Prostate gland (tissue), 2 donors: Measurements from ENCODE around the gene CD69. TPM values are rescaled to one million over a fixed set of nuclear protein-coding genes. Genes with fewer than 3 reads are reported as not detected.

Experiments
- DNase-seq: peaks from one replicate; pipeline ENCODE4 v3.0.0-alpha.2; 2019; ENCODE audit warnings: low spot score
- H3K27ac ChIP-seq, 2 donors: fragments of 200-600 bp; sonication (generic); 2 replicates each; pipeline ENCODE4 v1.5.1; 2017 to 2019
- H3K27me3 ChIP-seq: fragments of 200-600 bp; sonication (generic); replicated peaks from 2 replicates; pipeline ENCODE4 v1.5.1; 2019; ENCODE audit not compliant: insufficient read depth
- H3K36me3 ChIP-seq, 2 donors: fragments of 200-600 bp; sonication (generic); 1 replicate in 1 of 2; 2 replicates in 1 of 2; pipeline versions ENCODE4 v1.5.1 to v1.8.1; 2017 to 2019
- H3K4me1 ChIP-seq: fragments of 200-600 bp; sonication (generic); replicated peaks from 2 replicates; pipeline ENCODE4 v1.5.1; 2019
- H3K4me3 ChIP-seq, 2 donors: fragments of 200-600 bp; sonication (generic); 2 replicates each; pipeline ENCODE4 v1.5.1; 2017 to 2019
- H3K9me3 ChIP-seq: fragments of 200-600 bp; sonication (generic); 2 replicates; pipeline ENCODE4 v1.5.1; 2017
- POLR2A ChIP-seq: fragments of 450-650 bp; IDR thresholded peaks from one replicate; pipeline ENCODE4 v1.6.1; 2016; ENCODE audit warnings: antibody characterized with exemption, mild to moderate bottlenecking
- POLR2AphosphoS5 ChIP-seq: sonication (generic); formaldehyde crosslinking; IDR thresholded peaks from one replicate; pipeline ENCODE4 v1.6.1; 2017; ENCODE audit warnings: antibody characterized with exemption
- WGBS: methylation state at CpG from one replicate; pipeline ENCODE4 v1.1.5; 2018; 5-methylcytosine and 5-hydroxymethylcytosine counted together
- intact Hi-C: fragments of 100-400 bp; cut with DNase I; formaldehyde crosslinking; loops from one replicate; pipeline ENCODE4 v1.14.2; 2022
- total RNA-seq, 2 donors: library from RNA; depleted of rRNA; stranded (reverse); fragments of >200 nt; gene quantifications; one replicate each; pipeline ENCODE4 v1.1.0, GENCODE V29; 2016
- TF ChIP-seq, protein P1 (sequence below), 4 experiments: fragments of 200-600 bp in 2 of 4; fragments of 450-650 bp in 2 of 4; sonication (generic) in 2 of 4; IDR thresholded peaks; 1 replicate in 3 of 4; 2 replicates in 1 of 4; pipeline ENCODE4 v1.5.1; 2016 to 2019; ENCODE audit warnings: antibody characterized with exemption in 4 of 4, mild to moderate bottlenecking in 2 of 4, moderate library complexity in 2 of 4

CD69 gene
- total RNA-seq, 2 donors from 2014 or later, result 1.9 to 2.2 TPM

DNA sequence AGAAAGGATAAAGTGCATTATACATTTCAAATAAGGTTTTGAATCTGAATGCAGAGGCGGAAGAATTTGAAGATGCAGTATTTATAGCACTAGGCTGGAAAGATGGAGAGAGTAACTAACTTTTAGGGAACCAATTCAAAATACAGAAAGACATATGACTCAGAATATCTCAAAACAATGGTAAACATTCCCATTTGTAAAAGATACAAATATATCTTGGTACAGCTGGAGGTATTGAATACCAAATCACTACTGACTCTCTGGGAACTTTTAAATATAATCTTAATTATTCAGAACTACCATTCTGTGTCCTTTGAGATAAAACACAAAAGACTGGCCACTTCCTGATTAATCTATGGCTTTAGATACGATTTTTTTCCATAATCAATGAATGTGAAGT lies 5.1 kb downstream of the CD69 start:
- no peak for TF ChIP-seq POLR2AphosphoS5
- TF ChIP-seq, protein P1, sequence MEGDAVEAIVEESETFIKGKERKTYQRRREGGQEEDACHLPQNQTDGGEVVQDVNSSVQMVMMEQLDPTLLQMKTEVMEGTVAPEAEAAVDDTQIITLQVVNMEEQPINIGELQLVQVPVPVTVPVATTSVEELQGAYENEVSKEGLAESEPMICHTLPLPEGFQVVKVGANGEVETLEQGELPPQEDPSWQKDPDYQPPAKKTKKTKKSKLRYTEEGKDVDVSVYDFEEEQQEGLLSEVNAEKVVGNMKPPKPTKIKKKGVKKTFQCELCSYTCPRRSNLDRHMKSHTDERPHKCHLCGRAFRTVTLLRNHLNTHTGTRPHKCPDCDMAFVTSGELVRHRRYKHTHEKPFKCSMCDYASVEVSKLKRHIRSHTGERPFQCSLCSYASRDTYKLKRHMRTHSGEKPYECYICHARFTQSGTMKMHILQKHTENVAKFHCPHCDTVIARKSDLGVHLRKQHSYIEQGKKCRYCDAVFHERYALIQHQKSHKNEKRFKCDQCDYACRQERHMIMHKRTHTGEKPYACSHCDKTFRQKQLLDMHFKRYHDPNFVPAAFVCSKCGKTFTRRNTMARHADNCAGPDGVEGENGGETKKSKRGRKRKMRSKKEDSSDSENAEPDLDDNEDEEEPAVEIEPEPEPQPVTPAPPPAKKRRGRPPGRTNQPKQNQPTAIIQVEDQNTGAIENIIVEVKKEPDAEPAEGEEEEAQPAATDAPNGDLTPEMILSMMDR (IDR thresholded peaks at IDR 0.05), result no peak
- TF ChIP-seq POLR2A, result no peak
- Histone ChIP-seq H3K27me3 (no peaks in the 10 kb centered on the region), H3K27ac (no peak overlapping the region), H3K36me3 (no peaks in the 10 kb centered on the region), H3K4me1 (no peaks in the 10 kb centered on the region), H3K4me3 (no peak overlapping the region), H3K9me3 (no peaks in the 10 kb centered on the region)
- intact Hi-C loops, result no loop called here
- DNase-seq, result no peak
- 89% methylated on average over 2 of the region's 2 CpGs for WGBS

DNA sequence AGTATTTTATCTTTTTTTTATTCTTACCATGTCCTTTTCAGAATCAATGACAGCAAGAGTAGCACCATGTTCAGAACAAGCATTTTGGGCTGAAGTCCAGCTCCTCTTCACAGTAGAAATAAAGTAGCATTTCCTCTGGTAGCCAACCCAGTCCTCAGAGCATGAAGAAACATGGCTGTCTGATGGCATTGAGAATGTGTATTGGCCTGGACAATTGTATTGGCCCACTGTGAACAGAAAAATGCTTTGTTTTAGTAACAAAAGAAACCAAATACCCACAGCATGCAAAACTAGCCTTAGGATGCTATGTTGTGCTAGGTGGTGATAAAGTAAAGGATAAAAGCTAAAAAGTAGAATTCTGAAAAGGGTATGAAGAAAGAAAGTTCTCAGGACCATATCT lies 5.7 kb downstream of the CD69 start:
- Histone ChIP-seq H3K36me3 (no peaks in the 10 kb centered on the region), H3K4me3 (no peak overlapping the region), H3K27me3 (no peaks in the 10 kb centered on the region), H3K4me1 (no peaks in the 10 kb centered on the region), H3K9me3 (no peaks in the 10 kb centered on the region), H3K27ac (no peak overlapping the region)
- intact Hi-C loops, result no loop called here
- no peak for DNase-seq
- TF ChIP-seq POLR2A (no peak), POLR2AphosphoS5 (no peak)
- TF ChIP-seq, protein P1 (IDR thresholded peaks at IDR 0.05), result no peak

DNA sequence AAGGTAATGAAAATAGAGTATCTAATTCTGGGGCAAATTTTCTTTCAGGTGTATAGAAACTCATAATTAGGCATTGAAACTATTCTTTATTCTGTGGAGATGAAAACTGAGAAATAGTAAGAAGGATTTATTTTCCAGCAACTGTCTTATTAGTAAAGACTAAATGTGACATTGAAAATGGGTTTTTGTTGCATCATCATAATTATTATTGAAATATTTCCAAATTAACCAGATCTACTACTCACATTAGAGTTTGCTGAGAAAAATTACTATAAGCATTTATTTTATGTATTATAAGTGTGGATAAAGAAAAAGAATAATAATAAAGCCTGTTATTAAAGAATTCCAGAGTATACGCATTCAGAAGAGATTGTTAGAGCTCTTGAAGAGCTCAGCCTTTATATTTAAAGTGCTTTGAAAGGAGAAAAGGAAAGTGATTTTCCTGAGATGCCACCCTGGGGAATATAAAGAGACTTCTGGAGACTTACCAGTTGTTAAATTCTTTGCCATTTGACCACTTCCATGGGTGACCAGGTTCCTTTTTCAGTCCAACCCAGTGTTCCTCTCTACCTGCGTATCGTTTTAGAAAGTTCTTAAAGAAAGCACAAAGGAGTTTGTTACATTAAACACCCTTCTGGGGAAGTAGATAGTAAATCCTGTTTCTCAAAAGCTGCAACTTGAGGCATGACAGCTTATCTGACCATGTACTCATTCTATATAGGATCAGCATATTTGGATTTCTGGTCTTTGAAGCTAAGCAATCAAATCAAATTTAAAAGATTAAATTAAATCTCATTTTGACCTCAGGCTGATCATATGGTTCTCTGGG lies 6.4 kb downstream of the CD69 start:
- Histone ChIP-seq H3K36me3 (no peaks in the 10 kb centered on the region), H3K4me3 (no peak overlapping the region), H3K9me3 (no peaks in the 10 kb centered on the region), H3K27me3 (no peaks in the 10 kb centered on the region), H3K27ac (no peak overlapping the region), H3K4me1 (no peaks in the 10 kb centered on the region)
- intact Hi-C loops, result loop anchor here (5.0 kb wide), 1 partner anchor 173 kb away; no protein-coding TSS in a partner anchor
- DNase-seq, result no peak
- 82% methylated on average over 3 of the region's 3 CpGs for WGBS
- TF ChIP-seq POLR2AphosphoS5 (no peak), POLR2A (no peak)
- TF ChIP-seq, protein P1 (IDR thresholded peaks at IDR 0.05), result no peak

DNA sequence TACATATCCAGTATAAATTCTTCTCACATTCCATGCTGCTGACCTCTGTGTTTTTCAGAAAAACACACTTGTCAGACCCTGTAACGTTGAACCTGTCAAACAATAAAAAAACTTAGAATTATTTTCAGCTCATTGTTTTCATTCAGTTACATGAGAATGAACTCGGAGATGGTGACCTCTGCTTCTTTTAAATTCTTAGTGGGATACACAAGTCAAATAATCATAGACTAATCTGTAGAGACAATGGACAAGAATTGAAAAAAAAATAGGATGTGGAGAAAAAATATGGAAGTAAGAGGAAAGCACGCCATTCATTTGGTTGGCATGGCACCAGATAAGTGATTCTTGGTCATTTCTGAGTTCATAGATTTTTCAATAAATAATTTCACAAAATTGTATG lies 7.2 kb downstream of the CD69 start:
- Histone ChIP-seq H3K36me3 (no peaks in the 10 kb centered on the region), H3K27ac (no peak overlapping the region), H3K27me3 (no peaks in the 10 kb centered on the region), H3K9me3 (no peaks in the 10 kb centered on the region), H3K4me1 (no peaks in the 10 kb centered on the region), H3K4me3 (no peak overlapping the region)
- 70% methylated on average over 3 of the region's 3 CpGs for whole genome bisulfite sequencing
- no peak for DNase-seq
- TF ChIP-seq POLR2A (no peak), POLR2AphosphoS5 (no peak)
- TF ChIP-seq, protein P1 (IDR thresholded peaks at IDR 0.05), result no peak
- intact Hi-C loops, result loop anchor here (5.0 kb wide), 1 partner anchor 174 kb away; no protein-coding TSS in a partner anchor

DNA sequence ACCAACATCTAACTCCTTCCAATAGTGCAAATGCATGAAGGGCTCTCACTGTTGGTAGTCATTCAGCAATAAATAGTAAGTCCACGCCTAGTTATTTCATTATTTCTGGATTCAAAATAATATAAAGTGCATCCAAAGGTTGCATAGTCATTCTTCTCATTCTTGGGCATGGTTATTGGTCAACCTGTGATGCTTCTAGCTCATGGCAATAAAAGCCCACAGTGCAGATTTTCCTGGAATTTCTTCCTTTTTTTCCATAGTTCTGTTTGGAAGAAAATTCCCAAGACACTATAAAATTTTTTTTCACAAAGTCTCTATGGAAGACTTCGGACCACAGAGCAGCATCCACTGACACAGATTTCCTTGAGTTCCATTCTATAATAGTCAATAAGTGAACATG lies 7.6 kb downstream of the CD69 start:
- no peaks in the 10 kb centered on the region for H3K4me1 ChIP-seq
- H3K9me3 ChIP-seq, result no peaks in the 10 kb centered on the region
- no peak overlapping the region for H3K4me3 ChIP-seq
- intact Hi-C loops, result loop anchor here (5.0 kb wide), 1 partner anchor 174 kb away; no protein-coding TSS in a partner anchor
- H3K27ac ChIP-seq, result no peak overlapping the region
- 78% methylated on average over 2 of the region's 2 CpGs for WGBS
- DNase-seq, result no peak
- TF ChIP-seq POLR2AphosphoS5 (no peak), POLR2A (no peak)
- TF ChIP-seq, protein P1 (IDR thresholded peaks at IDR 0.05), result no peak
- H3K27me3 ChIP-seq, result no peaks in the 10 kb centered on the region
- no peaks in the 10 kb centered on the region for H3K36me3 ChIP-seq
